KMS-11 (cell line): Measurements from ENCODE around the gene HPCAL1.

Experiments
- H2AFZ ChIP-seq: fragments of 200-600 bp; sonication (generic); 2 replicates; pipeline ENCODE4 v1.6.1; 2016; ENCODE audit warnings: antibody characterized with exemption, mixed run types, low read depth
- H3K27ac ChIP-seq: fragments of 200-600 bp; sonication (generic); 2 replicates; pipeline ENCODE4 v1.6.1; 2016; ENCODE audit warnings: mild to moderate bottlenecking, mixed run types
- H3K27me3 ChIP-seq: fragments of 200-600 bp; sonication (generic); 2 replicates; pipeline ENCODE4 v1.6.1; 2017; ENCODE audit warnings: mild to moderate bottlenecking, low read depth, mixed run types, moderate library complexity; ENCODE audit not compliant: insufficient read depth
- H3K36me3 ChIP-seq: fragments of 200-600 bp; sonication (generic); 2 replicates; pipeline ENCODE4 v1.6.1; 2017; ENCODE audit warnings: mild to moderate bottlenecking, mixed run types; ENCODE audit not compliant: insufficient read depth
- H3K4me1 ChIP-seq: fragments of 200-600 bp; sonication (generic); 2 replicates; pipeline ENCODE4 v1.6.1; 2016; ENCODE audit warnings: mild to moderate bottlenecking, low read depth, mixed run types; ENCODE audit not compliant: poor library complexity, severe bottlenecking
- H3K4me2 ChIP-seq: fragments of 200-600 bp; sonication (generic); 2 replicates; pipeline ENCODE4 v1.7.0; 2016; ENCODE audit warnings: mild to moderate bottlenecking, mixed run types
- H3K4me3 ChIP-seq: fragments of 200-600 bp; sonication (generic); IDR thresholded peaks from 2 replicates; pipeline ENCODE4 v1.6.1; 2017; ENCODE audit warnings: low read depth, low read length, mixed read lengths; ENCODE audit not compliant: insufficient read depth
- H3K79me2 ChIP-seq: fragments of 200-600 bp; sonication (generic); 2 replicates; pipeline ENCODE4 v1.6.1; 2016; ENCODE audit warnings: low read depth, mixed run types; ENCODE audit not compliant: insufficient read depth
- H3K9ac ChIP-seq: fragments of 200-600 bp; sonication (generic); 2 replicates; pipeline ENCODE4 v1.6.1; 2016; ENCODE audit warnings: mild to moderate bottlenecking, mixed run types
- H4K20me1 ChIP-seq: fragments of 200-600 bp; sonication (generic); 2 replicates; pipeline ENCODE4 v1.6.1; 2016; ENCODE audit warnings: mild to moderate bottlenecking, mixed run types; ENCODE audit not compliant: insufficient read depth
- CTCF ChIP-seq: fragments of 200-600 bp; sonication (generic); conservative IDR thresholded peaks from 2 replicates; pipeline ENCODE4 v1.6.1; 2017; ENCODE audit warnings: low read depth, mild to moderate bottlenecking, antibody characterized with exemption, low read length, moderate library complexity, mixed read lengths

Gene HPCAL1

GRCh38 chr2:10419553-10420257 is 117.0 kb downstream of the HPCAL1 start:
- H2AFZ ChIP-seq: no peak overlapping the region
- no peak for TF ChIP-seq CTCF
- no peaks in the 10 kb centered on the region for H3K4me1 ChIP-seq
- H3K27me3 ChIP-seq: no peaks in the 10 kb centered on the region
- H3K4me3 ChIP-seq: no peak overlapping the region
- H3K4me2 ChIP-seq: no peak overlapping the region
- H3K79me2 ChIP-seq: no peaks in the 10 kb centered on the region
- H3K9ac ChIP-seq: no peak overlapping the region
- no peaks in the 10 kb centered on the region for H4K20me1 ChIP-seq
- H3K36me3 ChIP-seq: no peaks in the 10 kb centered on the region
- no peak overlapping the region for H3K27ac ChIP-seq

GRCh38 chr2:10422251-10422650 is 119.5 kb downstream of the HPCAL1 start:
- Histone ChIP-seq H3K79me2 (no peaks in the 10 kb centered on the region), H3K4me2 (no peak overlapping the region), H3K4me3 (no peak overlapping the region), H3K27me3 (no peaks in the 10 kb centered on the region), H3K36me3 (no peaks in the 10 kb centered on the region), H4K20me1 (no peaks in the 10 kb centered on the region), H2AFZ (no peak overlapping the region), H3K9ac (no peak overlapping the region), H3K27ac (no peak overlapping the region), H3K4me1 (no peaks in the 10 kb centered on the region)
- TF ChIP-seq CTCF: no peak

GRCh38 chr2:10422732-10423399 is 120.2 kb downstream of the HPCAL1 start:
- Histone ChIP-seq H3K36me3 (no peaks in the 10 kb centered on the region), H3K27ac (no peak overlapping the region), H3K4me2 (no peak overlapping the region), H3K9ac (no peak overlapping the region), H2AFZ (no peak overlapping the region), H4K20me1 (no peaks in the 10 kb centered on the region), H3K79me2 (no peaks in the 10 kb centered on the region), H3K4me1 (no peaks in the 10 kb centered on the region), H3K27me3 (no peaks in the 10 kb centered on the region), H3K4me3 (no peak overlapping the region)
- TF ChIP-seq CTCF: no peak

GRCh38 chr2:10423400-10423774 is 120.7 kb downstream of the HPCAL1 start:
- Histone ChIP-seq H3K36me3 (no peaks in the 10 kb centered on the region), H3K9ac (no peak overlapping the region), H3K4me1 (no peaks in the 10 kb centered on the region)

More at GRCh38 chr2:10423400-10423774, 120.7 kb downstream of the HPCAL1 start:
- H3K79me2 ChIP-seq: no peaks in the 10 kb centered on the region
- no peak overlapping the region for H3K4me2 ChIP-seq
- H2AFZ ChIP-seq: no peak overlapping the region
- TF ChIP-seq CTCF: no peak
- H3K4me3 ChIP-seq: no peak overlapping the region
- H4K20me1 ChIP-seq: no peaks in the 10 kb centered on the region
- no peak overlapping the region for H3K27ac ChIP-seq
- no peaks in the 10 kb centered on the region for H3K27me3 ChIP-seq
